Fibroblast of mammary gland (primary cell): ENCODE measurements around the gene PLEKHA1.

Source experiments
- DNase-seq: peaks from one replicate; pipeline ENCODE4 v3.0.0-alpha.2; 2010; ENCODE audit warnings: low read depth
- H3K4me3 ChIP-seq: 2 replicates; pipeline ENCODE4 v1.5.1; 2011; ENCODE audit warnings: low read depth, mild to moderate bottlenecking, low read length, moderate library complexity; ENCODE audit not compliant: control insufficient read depth
- TF ChIP-seq, protein P1 (sequence below): conservative IDR thresholded peaks from 2 replicates; pipeline ENCODE4 v1.5.1; 2011; ENCODE audit warnings: low read depth, low read length, inconsistent platforms; ENCODE audit not compliant: control insufficient read depth, insufficient read depth

Gene PLEKHA1

DNA sequence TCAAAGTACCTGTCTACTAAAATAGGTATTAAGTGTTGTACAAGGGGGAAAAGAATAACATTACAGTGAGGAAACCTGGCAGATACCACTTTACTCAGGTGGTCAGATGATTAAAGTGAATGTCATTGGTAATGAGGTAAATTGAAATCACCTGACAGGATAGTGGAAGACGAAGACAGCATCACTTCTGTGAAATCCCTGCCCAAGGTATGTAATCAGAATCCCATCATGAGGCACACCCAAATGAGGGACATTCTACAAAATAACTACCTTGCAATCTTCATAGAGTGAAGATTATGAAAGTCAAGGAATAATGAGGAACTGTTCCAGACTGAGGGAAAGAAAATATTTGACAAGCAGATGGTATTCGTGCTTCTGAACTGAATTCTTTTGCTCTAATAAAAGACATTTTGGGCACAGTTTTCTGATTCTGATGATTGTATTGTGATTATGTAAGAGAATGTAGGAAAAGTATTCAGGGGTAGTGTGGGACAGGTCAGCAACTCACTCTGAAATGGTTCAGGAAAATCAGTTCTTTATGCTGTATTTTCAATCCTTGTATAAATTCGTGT, 46.6 kb downstream of the PLEKHA1 start:
- no peak for DNase-seq

DNA sequence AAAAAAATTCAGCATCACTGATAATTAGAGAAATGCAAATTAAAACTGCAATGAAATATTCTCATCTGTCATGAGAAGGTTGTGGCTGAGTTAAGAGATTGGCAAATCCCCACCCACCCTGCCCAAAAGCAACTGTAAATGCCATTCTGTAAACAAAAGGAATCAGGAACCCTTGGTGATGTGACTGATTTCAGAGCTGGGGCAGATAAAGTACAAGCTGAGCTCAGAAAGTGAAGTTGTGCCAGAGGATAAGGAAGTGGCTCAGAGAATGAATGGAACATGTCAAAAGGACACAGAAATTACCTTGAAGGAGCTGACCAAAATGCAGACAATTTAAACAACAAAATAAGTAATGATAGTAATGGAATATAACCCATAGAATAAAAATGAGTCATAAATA, 47.2 kb downstream of the PLEKHA1 start:
- DNase-seq = no peak
- no peak overlapping the region for H3K4me3 ChIP-seq
- TF ChIP-seq, protein P1, sequence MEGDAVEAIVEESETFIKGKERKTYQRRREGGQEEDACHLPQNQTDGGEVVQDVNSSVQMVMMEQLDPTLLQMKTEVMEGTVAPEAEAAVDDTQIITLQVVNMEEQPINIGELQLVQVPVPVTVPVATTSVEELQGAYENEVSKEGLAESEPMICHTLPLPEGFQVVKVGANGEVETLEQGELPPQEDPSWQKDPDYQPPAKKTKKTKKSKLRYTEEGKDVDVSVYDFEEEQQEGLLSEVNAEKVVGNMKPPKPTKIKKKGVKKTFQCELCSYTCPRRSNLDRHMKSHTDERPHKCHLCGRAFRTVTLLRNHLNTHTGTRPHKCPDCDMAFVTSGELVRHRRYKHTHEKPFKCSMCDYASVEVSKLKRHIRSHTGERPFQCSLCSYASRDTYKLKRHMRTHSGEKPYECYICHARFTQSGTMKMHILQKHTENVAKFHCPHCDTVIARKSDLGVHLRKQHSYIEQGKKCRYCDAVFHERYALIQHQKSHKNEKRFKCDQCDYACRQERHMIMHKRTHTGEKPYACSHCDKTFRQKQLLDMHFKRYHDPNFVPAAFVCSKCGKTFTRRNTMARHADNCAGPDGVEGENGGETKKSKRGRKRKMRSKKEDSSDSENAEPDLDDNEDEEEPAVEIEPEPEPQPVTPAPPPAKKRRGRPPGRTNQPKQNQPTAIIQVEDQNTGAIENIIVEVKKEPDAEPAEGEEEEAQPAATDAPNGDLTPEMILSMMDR = no peak

More for the DNA sequence above, 46.6 kb downstream of the PLEKHA1 start:
- TF ChIP-seq, protein P1 = no peak
- H3K4me3 ChIP-seq = no peak overlapping the region

DNA sequence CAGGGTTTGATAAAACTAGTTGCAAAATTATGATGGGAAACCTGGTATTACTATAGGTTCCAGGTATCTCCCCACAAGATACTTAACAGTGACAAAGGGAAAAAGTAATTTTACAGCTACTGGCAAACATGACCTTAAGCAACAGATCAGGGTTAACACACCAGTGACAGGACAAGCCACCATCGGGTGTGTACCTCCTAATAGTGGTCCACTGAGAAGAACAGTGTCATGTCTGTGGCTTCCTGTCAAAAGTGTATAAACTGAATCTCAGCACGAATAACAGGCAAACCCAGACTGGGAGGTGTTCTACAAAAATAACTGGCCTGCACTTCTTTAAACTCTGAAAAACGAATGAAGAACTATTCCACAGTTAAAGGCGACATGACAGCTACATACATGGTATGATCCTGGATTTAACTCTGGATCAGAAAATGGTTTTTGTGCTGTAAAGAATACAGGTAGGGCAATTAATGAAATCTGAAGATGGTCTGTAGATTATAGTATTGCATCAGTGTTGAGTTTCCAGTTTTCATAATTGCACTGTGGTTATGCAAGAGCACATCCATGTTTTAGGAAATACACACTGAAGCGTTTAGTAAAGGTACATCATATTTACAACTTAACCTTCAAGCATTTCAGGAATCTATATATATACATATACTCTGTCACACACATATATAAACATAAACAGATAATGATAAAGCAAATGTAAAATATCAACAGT, 47.9 kb downstream of the PLEKHA1 start:
- TF ChIP-seq, protein P1 = no peak
- DNase-seq = no peak
- no peak overlapping the region for H3K4me3 ChIP-seq

DNA sequence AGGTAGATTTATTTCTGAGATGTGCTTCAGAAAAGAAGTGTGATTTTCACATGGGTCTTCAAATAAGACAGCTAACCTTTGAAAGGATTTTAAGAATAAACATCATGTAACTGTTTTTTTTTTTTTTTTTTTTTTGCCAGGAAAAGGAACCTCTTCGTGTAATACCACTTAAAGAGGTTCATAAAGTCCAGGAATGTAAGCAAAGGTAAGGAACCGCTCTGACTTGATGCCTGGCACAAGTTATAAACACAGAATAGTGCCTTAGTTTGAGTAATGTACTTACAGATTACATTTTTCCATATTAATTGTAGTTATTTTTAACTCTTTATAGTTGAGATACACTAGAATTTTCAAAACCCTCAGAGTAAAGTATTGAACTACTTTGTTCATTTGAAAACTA, 49.6 kb downstream of the PLEKHA1 start:
- TF ChIP-seq, protein P1 = no peak
- no peak for DNase-seq
- no peak overlapping the region for H3K4me3 ChIP-seq

GRCh38 chr10:122426829-122427228, 52.3 kb downstream of the PLEKHA1 start:
- H3K4me3 ChIP-seq = no peak overlapping the region
- TF ChIP-seq, protein P1 = no peak
- DNase-seq = no peak

DNA sequence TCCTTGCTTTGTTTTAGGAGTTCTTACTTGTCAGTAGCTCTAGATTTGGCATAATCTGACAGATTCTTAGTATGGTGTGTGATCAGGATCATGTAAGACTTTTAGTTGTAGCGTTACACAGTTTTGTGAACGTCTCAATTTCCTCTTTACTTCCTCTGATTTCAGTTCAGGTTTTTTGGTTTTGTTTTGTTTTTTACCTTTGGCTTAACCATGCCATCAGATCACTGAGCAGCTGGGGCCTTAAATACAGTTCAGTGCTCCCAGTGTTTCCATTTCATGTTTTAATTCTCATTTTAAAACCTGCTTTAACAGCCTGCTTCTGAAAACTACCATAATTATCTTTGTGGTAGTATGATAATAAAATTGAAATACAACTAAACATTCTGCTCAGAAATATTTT, 52.8 kb downstream of the PLEKHA1 start:
- DNase-seq = no peak
- no peak overlapping the region for H3K4me3 ChIP-seq
- TF ChIP-seq, protein P1 = no peak
